HCT116 (cell line): ENCODE data around the gene TRABD. TPM values are rescaled to one million over a fixed set of nuclear protein-coding genes. Genes with fewer than 3 reads are reported as not detected.
A peak's percentile ranks its signal among the peaks of the same experiment; 100 is the strongest.

Experiments used
- ATAC-seq: fragments of 200-7000 bp; cut with Tn5 transposase; 2 replicates; pipeline ENCODE4 v1.9.1; 2020; ENCODE audit warnings: mild to moderate bottlenecking, moderate library complexity
- BruUV-seq: library from RNA; stranded (reverse); fragments of 400-500 nt; replicated peaks from 2 replicates; lab custom pipeline; 2021; lab: Mats Ljungman, UMichigan
- CTCF ChIA-PET: fragments of 300-600 bp; sonication (Branson Sonifier 250); formaldehyde crosslinking; loops from one replicate; lab custom pipeline; 2021; ENCODE audit warnings: antibody characterized with exemption; lab: Charles Lee
- POLR2A ChIA-PET: fragments of 300-600, 350-600 bp; sonication (Branson Sonifier 250); formaldehyde crosslinking; loops from one replicate; lab custom pipeline; 2021; ENCODE audit warnings: antibody characterized with exemption; lab: Charles Lee
- RAD21 ChIA-PET, 2 experiments: fragments of 300-600 bp; sonication (Branson Sonifier 250); formaldehyde crosslinking; loops; one replicate each; lab custom pipeline; 2023; ENCODE audit warnings: low total read pairs in 2 of 2; ENCODE audit not compliant: uncharacterized antibody in 2 of 2, unreplicated experiment in 2 of 2, low non-redundant PET in 1 of 2; lab: Charles Lee
- DNase-seq: peaks from one replicate; pipeline ENCODE4 v3.0.0-alpha.2; 2010; ENCODE audit warnings: low read depth, low spot score
- H2AFZ ChIP-seq: fragments of 200-600 bp; shearing (Covaris generic), sonication (generic); 2 replicates; pipeline ENCODE4 v1.6.1; 2017; ENCODE audit warnings: low read depth, mixed run types, mixed read lengths, antibody characterized with exemption, low read length; ENCODE audit not compliant: poor library complexity, severe bottlenecking
- H3K27ac ChIP-seq: 2 replicates; pipeline ENCODE4 v1.5.1; 2012; ENCODE audit warnings: low read depth, low read length
- H3K27me3 ChIP-seq: fragments of 200-600 bp; sonication (generic); 2 replicates; pipeline ENCODE4 v1.6.1; 2016; ENCODE audit warnings: mixed run types, low read length, mixed read lengths; ENCODE audit not compliant: insufficient read depth
- H3K36me3 ChIP-seq, 2 experiments: fragments of 200-500 bp in 1 of 2; fragments of 200-600 bp in 1 of 2; sonication (Bioruptor generic) in 1 of 2; sonication (generic) in 1 of 2; 2 replicates each; pipeline versions ENCODE4 v1.5.1 to v1.6.1; 2014 to 2016; ENCODE audit warnings: low read length in 2 of 2, inconsistent platforms in 1 of 2, mixed read lengths in 1 of 2, mixed run types in 1 of 2; ENCODE audit not compliant: insufficient read depth in 2 of 2, control insufficient read depth in 1 of 2
- H3K4me1 ChIP-seq, 2 experiments: fragments of 200-600 bp in 1 of 2; sonication (generic) in 1 of 2; 2 replicates each; pipeline versions ENCODE4 v1.5.1 to v1.6.1; 2012 to 2017; ENCODE audit warnings: low read length in 2 of 2, inconsistent platforms in 1 of 2, mild to moderate bottlenecking in 1 of 2, mixed read lengths in 1 of 2, mixed run types in 1 of 2, moderate library complexity in 1 of 2; ENCODE audit not compliant: insufficient read depth in 2 of 2, control insufficient read depth in 1 of 2
- H3K4me2 ChIP-seq: fragments of 200-600 bp; sonication (generic); 2 replicates; pipeline ENCODE4 v1.6.1; 2017; ENCODE audit warnings: mixed run types, low read length, mixed read lengths
- H3K4me3 ChIP-seq, 2 experiments: fragments of 200-600 bp in 1 of 2; sonication (generic) in 1 of 2; replicated peaks in 1 of 2; 2 replicates each; pipeline ENCODE4 v1.5.1; 2011 to 2016; ENCODE audit warnings: low read length in 2 of 2, control low read depth in 1 of 2, low read depth in 1 of 2, mild to moderate bottlenecking in 1 of 2, mixed read lengths in 1 of 2, mixed run types in 1 of 2
- H3K79me2 ChIP-seq: fragments of 200-600 bp; sonication (generic); 2 replicates; pipeline ENCODE4 v1.6.1; 2017; ENCODE audit warnings: mild to moderate bottlenecking, mixed run types, low read length, moderate library complexity, mixed read lengths; ENCODE audit not compliant: insufficient read depth
- H3K9ac ChIP-seq: fragments of 200-600 bp; sonication (generic); 2 replicates; pipeline ENCODE4 v1.6.1; 2016; ENCODE audit warnings: low read length, mixed read lengths
- H3K9me2 ChIP-seq: fragments of 200-600 bp; sonication (generic), shearing (Covaris generic); 2 replicates; pipeline ENCODE4 v1.6.1; 2017; ENCODE audit warnings: mixed run types, mild to moderate bottlenecking, moderate library complexity; ENCODE audit not compliant: insufficient read depth
- H3K9me3 ChIP-seq, 2 experiments: fragments of 200-500 bp in 1 of 2; fragments of 200-600 bp in 1 of 2; sonication (Bioruptor generic) in 1 of 2; sonication (generic) in 1 of 2; 2 replicates each; pipeline ENCODE4 v1.6.1; 2014 to 2017; ENCODE audit warnings: low read length in 2 of 2, mixed read lengths in 2 of 2, inconsistent platforms in 1 of 2, low read depth in 1 of 2, mild to moderate bottlenecking in 1 of 2, mixed run types in 1 of 2, moderate library complexity in 1 of 2; ENCODE audit not compliant: control insufficient read depth in 1 of 2, insufficient read depth in 1 of 2
- H4K20me1 ChIP-seq: fragments of 200-600 bp; sonication (generic), shearing (Covaris generic); 2 replicates; pipeline ENCODE4 v1.6.1; 2017; ENCODE audit warnings: mixed run types, mild to moderate bottlenecking, moderate library complexity; ENCODE audit not compliant: insufficient read depth
- CTCF ChIP-seq, 3 experiments: fragments of 200-600 bp in 1 of 3; sonication (generic) in 1 of 3; IDR thresholded peaks in 2 of 3; conservative IDR thresholded peaks in 1 of 3; 2 replicates each; pipeline ENCODE4 v1.5.1; 2012 to 2017; ENCODE audit warnings: low read depth in 2 of 3, low read length in 2 of 3, antibody characterized with exemption in 1 of 3, borderline replicate concordance in 1 of 3, control low read depth in 1 of 3, mild to moderate bottlenecking in 1 of 3, mixed read lengths in 1 of 3, mixed run types in 1 of 3, moderate library complexity in 1 of 3; ENCODE audit not compliant: insufficient read depth in 1 of 3
- ELF1 ChIP-seq: IDR thresholded peaks from 2 replicates; pipeline ENCODE4 v1.6.1; 2012; ENCODE audit warnings: low read depth, borderline replicate concordance
- JUND ChIP-seq: IDR thresholded peaks from 2 replicates; pipeline ENCODE4 v1.6.1; 2012
- MAX ChIP-seq: IDR thresholded peaks from 2 replicates; pipeline ENCODE4 v1.6.1; 2012
- POLR2A ChIP-seq: IDR thresholded peaks from 2 replicates; pipeline ENCODE4 v1.7.0; 2011; ENCODE audit warnings: borderline replicate concordance; ENCODE audit not compliant: insufficient read depth, insufficient read length; ENCODE audit errors: extremely low read depth
- POLR2AphosphoS5 ChIP-seq: IDR thresholded peaks from 2 replicates; pipeline ENCODE4 v1.6.1; 2011; ENCODE audit warnings: mild to moderate bottlenecking, low read depth, low read length, moderate library complexity
- RAD21 ChIP-seq: IDR thresholded peaks from 2 replicates; pipeline ENCODE4 v1.6.1; 2012; ENCODE audit warnings: low read depth, mild to moderate bottlenecking
- SIN3A ChIP-seq: IDR thresholded peaks from 2 replicates; pipeline ENCODE4 v1.6.1; 2012; ENCODE audit warnings: low read depth
- TCF7L2 ChIP-seq: IDR thresholded peaks from 2 replicates; pipeline ENCODE4 v1.7.0; 2011; ENCODE audit warnings: borderline replicate concordance, inconsistent platforms; ENCODE audit not compliant: insufficient read depth, insufficient read length; ENCODE audit errors: extremely low read depth
- ZFX ChIP-seq: fragments of 450-650 bp; IDR thresholded peaks from 2 replicates; pipeline ENCODE4 v1.6.1; 2017
- ZNF274 ChIP-seq: fragments of 200-500 bp; sonication (Bioruptor generic); IDR thresholded peaks from 2 replicates; pipeline ENCODE4 v1.6.1; 2014; ENCODE audit warnings: mild to moderate bottlenecking, low read depth, low read length, inconsistent platforms
- intact Hi-C: fragments of 100-400 bp; cut with micrococcal nuclease; formaldehyde crosslinking; loops from 2 replicates; pipeline ENCODE4 v1.10.0; 2022
- total RNA-seq: library from RNA; stranded (reverse); gene quantifications from one replicate; pipeline ENCODE4 v1.2.1, GENCODE V29; 2021; ENCODE audit not compliant: unreplicated experiment
- TF ChIP-seq, protein P1 (sequence below): IDR thresholded peaks from 2 replicates; pipeline ENCODE4 v1.6.1; 2012; ENCODE audit warnings: low read depth

Gene TRABD
- total RNA-seq, 1 experiment from 2014 or later = 90.3 TPM

DNA sequence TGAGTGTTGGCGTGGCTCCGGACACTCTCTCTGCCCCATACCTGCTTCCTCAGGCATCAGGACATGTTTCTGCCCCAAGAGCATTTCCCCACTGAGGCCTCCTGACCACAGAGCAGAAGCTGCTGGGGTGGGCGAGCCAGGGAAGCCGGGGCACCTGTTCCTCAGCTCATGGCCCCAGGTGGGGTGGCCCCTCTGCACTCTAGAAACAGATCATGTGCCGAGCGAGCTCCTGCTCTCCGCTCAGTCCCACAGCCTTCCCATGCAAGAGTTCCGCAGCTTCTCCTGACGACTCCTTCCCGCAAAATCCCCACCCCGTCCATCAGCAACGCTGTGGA, 37.6 kb upstream of the TRABD start:
- Histone ChIP-seq H3K27ac (no peak overlapping the region), H3K4me1 (peaks cover 3 to 9% of the 10 kb centered on the region in 2 experiments; a peak in 2 of 4 replicates)

GRCh38 chr22:50148991-50149721, 36.6 kb upstream of the TRABD start:
- peak overlapping the region; percentile 44 for H3K27ac ChIP-seq
- no peak overlapping the region for H3K4me3 ChIP-seq
- no peak overlapping the region for H2AFZ ChIP-seq
- H3K79me2 ChIP-seq = no peaks in the 10 kb centered on the region
- peaks cover 3 to 9% of the 10 kb centered on the region in 2 experiments; a peak in 2 of 4 replicates for H3K4me1 ChIP-seq
- BruUV-seq = no TSS peak
- CTCF ChIA-PET = interaction anchor here (0.7 to 1.6 kb wide), 13 partner anchors 11 to 377 kb away, joined by 3 to 7 read pairs (median 3); no protein-coding TSS in a partner anchor
- no peak overlapping the region for H3K9ac ChIP-seq
- no peaks in the 10 kb centered on the region for H3K9me2 ChIP-seq
- no peaks in the 10 kb centered on the region for H3K9me3 ChIP-seq
- no peaks in the 10 kb centered on the region for H3K27me3 ChIP-seq
- no peaks in the 10 kb centered on the region for H4K20me1 ChIP-seq
- TF ChIP-seq JUND = no peak; the same call in 1 of the 2 replicates
- TF ChIP-seq ELF1 = no peak
- TF ChIP-seq TCF7L2 = no peak
- TF ChIP-seq RAD21 = peak; percentile 97
- TF ChIP-seq CTCF (IDR thresholded peaks at IDR 0.05 in 2 of 3, conservative IDR thresholded peaks at IDR 0.05 in 1 of 3; ENCODE audit: borderline replicate concordance in 1 of 3, insufficient read depth in 1 of 3, low read depth in 2 of 3, low read length in 2 of 3) = peak; percentile 91 to 94 (median 93)
- 0 out of 2 replicates have a peak, but pooled peaks have one; percentile 41 for TF ChIP-seq SIN3A
- peak; percentile 89 for TF ChIP-seq MAX
- TF ChIP-seq, protein P1, sequence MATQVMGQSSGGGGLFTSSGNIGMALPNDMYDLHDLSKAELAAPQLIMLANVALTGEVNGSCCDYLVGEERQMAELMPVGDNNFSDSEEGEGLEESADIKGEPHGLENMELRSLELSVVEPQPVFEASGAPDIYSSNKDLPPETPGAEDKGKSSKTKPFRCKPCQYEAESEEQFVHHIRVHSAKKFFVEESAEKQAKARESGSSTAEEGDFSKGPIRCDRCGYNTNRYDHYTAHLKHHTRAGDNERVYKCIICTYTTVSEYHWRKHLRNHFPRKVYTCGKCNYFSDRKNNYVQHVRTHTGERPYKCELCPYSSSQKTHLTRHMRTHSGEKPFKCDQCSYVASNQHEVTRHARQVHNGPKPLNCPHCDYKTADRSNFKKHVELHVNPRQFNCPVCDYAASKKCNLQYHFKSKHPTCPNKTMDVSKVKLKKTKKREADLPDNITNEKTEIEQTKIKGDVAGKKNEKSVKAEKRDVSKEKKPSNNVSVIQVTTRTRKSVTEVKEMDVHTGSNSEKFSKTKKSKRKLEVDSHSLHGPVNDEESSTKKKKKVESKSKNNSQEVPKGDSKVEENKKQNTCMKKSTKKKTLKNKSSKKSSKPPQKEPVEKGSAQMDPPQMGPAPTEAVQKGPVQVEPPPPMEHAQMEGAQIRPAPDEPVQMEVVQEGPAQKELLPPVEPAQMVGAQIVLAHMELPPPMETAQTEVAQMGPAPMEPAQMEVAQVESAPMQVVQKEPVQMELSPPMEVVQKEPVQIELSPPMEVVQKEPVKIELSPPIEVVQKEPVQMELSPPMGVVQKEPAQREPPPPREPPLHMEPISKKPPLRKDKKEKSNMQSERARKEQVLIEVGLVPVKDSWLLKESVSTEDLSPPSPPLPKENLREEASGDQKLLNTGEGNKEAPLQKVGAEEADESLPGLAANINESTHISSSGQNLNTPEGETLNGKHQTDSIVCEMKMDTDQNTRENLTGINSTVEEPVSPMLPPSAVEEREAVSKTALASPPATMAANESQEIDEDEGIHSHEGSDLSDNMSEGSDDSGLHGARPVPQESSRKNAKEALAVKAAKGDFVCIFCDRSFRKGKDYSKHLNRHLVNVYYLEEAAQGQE = no peak
- no peak for TF ChIP-seq ZFX
- H3K4me2 ChIP-seq = peak overlapping the region; percentile 74
- POLR2A ChIA-PET = interaction anchor here (1.0 kb wide), 1 partner anchor 41 kb away, joined by 3 read pairs; no protein-coding TSS in a partner anchor
- DNase-seq = peak; percentile 61
- intact Hi-C loops = loop anchor here (1.0 to 5.0 kb wide), 2 partner anchors 60 to 217 kb away; no protein-coding TSS in a partner anchor
- RAD21 ChIA-PET = interaction anchor here (0.9 to 1.3 kb wide), 3 partner anchors 88 to 119 kb away, joined by 3 read pairs; no protein-coding TSS in a partner anchor
- ATAC-seq = peak; percentile 94
- no peaks in the 10 kb centered on the region for H3K36me3 ChIP-seq

More for the DNA sequence above, 37.6 kb upstream of the TRABD start:
- TF ChIP-seq POLR2AphosphoS5 (no peak), ZFX (no peak), ZNF274 (no peak), POLR2A (no peak), JUND (no peak)
- no peak overlapping the region for H2AFZ ChIP-seq
- no peaks in the 10 kb centered on the region for H3K9me3 ChIP-seq
- no peak overlapping the region for H3K9ac ChIP-seq
- intact Hi-C loops = loop anchor here (5.0 kb wide), 1 partner anchor 216 kb away; no protein-coding TSS in a partner anchor
- no peaks in the 10 kb centered on the region for H4K20me1 ChIP-seq
- no peak overlapping the region for H3K4me3 ChIP-seq
- H3K79me2 ChIP-seq = no peaks in the 10 kb centered on the region
- DNase-seq (no peak), ATAC-seq (no peak)
- RAD21 ChIA-PET = interaction anchor here (0.9 to 1.3 kb wide), 3 partner anchors 89 to 118 kb away, joined by 3 read pairs; no protein-coding TSS in a partner anchor
- H3K27me3 ChIP-seq = no peaks in the 10 kb centered on the region
- H3K9me2 ChIP-seq = no peaks in the 10 kb centered on the region
- BruUV-seq = no TSS peak
- no peak overlapping the region for H3K4me2 ChIP-seq
- no peaks in the 10 kb centered on the region for H3K36me3 ChIP-seq
- CTCF ChIA-PET = interaction anchor here (1.5 to 1.6 kb wide), 2 partner anchors 93 to 118 kb away, joined by 4 to 5 read pairs; no protein-coding TSS in a partner anchor
- POLR2A ChIA-PET = no interaction called here
